ENCODE data around the gene FOS.
"Not testable (repeated sequence)": the region's sequence is repeated elsewhere in the genome, so short reads cannot be mapped to it uniquely, and the experiment has no call there.

FOS gene

DNA sequence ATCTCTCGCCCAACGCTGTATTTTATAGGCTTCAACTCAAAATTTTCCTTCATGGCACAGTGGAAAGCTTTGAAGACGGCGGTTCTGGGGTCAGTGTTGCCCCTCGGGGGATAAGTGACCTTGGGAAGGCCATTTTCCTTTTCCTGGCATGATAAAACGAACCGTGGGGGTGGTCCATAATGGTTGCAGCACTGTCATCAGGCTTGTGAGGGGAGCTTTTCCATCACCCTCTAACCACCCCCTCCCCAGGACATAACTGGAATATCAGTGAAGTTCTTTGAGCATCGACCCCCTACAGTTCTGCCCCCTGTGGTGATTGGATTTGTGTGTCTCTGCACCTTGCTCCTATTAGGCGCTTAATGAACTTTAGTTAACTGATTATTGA lies 16.0 kb downstream of the FOS start:
- no peak for DNase-seq (ENCODE audit: low read depth in 2 of 2)

DNA sequence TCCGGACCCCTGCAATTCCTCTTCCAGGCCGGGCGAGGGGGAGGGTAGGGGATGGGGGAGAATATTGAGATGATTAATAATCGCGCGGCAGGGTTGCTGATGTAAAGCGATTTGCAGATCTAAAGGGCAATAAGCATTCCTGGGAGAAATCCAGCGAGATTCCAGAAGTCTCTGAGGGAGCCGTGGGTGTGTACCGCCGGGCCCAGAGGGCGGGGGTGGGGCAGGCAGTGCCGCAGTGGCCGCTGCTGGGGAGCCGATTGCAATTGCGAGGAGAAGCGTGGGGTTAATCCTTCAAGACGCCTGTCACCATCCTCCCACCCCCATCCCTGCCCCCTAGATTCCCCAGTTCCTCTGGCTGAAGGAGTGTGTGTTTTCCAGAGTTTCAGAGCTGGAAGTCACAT lies 16.4 kb downstream of the FOS start:
- DNase-seq (ENCODE audit: low read depth in 2 of 2): no peak

DNA sequence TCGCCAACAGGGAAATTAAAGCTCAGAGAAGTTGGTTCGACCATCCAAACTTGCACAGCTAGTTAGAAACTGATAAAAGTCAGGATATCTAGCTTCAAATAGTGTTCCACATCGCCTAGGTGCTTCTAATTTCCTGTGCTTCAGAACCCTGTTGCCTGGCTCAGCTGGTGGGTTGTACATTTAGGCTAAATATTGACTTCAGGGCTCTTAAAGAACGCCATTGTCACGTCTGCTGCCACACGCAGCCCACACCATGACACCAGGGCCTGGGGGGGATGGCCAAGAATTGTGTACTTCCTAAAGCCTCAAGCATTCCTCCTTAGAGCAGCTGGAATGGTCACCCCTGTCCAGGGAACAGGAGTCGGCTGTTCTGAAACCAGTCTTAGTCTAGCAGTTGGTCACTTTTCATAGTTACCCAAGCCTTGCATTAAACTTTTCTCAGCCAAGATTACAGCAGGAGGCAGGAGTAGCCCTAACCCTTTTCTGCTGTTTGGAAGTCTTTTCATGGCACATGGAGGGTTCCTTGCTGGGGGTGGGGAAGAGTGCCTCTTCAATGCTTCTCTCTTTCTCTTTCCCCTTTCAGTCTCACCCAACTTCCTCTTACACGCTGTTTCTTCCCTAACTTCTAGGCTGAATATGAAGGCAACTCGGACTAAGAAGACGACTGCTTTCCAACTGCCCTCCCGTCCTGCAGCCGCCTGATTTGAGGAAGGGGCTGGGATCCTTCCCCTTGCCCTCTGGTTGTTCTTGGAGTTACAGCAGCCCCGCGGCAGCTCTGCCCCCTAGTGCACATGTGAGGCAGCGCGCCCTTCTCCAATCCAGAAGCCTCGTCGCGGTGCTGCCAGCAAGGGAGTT lies 17.1 kb downstream of the FOS start:
- DNase-seq (ENCODE audit: low read depth in 2 of 2): peak; percentile 65 to 74

DNA sequence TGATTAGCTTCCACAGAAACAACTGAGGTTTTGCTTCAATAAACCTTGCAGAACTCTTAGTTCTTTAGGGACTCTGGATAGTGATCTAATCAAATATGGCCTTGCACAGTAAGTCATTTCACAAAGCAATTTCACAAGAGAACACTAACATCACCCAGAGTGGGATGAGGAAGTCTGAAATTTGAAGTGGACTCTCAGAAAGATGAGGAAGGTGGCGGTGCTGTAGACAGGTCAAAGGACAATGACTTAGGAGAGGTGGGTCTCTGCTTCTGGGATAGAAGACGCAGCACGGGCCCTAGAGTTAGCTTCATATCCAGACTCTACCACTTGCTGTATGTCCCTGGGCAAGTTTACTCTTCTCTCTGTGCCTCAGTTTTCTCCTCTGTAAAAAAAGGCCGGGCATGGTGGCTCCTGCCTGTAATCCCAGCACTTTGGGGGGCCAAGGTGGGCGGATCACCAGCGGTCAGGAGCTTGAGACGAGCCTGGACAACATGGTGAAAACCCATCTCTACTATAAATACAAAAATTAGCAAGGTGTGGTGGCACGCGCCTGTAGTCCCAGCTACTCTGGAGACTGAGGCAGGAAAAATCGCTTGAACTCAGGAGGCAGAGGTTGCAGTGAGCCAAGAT lies 18.9 kb downstream of the FOS start:
- DNase-seq (ENCODE audit: low read depth in 2 of 2): no peak

DNA sequence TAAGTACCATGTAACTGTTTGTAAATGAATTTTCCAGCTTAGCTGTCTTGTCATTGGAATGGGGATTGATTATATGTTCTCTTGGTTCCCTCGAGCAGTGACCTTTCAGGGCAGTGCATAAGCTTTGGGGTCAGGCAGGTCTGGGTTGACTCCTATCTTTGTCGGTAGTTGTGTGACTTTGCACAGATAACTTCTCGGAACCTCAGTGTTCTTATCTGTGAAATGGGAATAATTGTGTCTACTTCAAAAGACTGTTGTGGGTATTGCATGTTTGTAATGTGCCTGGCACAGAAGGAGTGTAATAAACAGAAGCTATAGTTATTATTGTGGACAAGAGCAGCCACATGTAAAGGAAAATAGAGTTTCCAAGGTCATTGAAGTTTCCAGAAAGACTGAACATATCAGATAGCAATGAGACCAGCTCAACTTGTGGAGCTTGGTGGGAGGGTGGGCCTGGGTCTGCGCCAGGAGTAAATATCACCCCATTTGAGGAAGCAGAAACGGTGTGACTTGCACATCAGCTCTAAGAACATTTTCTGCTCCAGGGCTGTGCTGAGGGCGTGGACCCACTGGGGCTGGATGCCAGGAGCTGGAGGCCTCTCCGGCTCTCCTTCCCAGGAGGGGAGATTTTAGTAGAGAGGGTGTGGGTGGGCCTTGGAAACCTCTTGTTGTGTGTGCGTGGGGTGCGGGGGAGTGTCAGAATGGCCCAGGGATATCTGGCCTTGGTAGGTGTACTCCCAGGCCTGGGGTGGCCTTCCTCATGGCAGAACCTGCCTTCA lies 19.7 kb downstream of the FOS start:
- DNase-seq (ENCODE audit: low read depth in 2 of 2): no peak

DNA sequence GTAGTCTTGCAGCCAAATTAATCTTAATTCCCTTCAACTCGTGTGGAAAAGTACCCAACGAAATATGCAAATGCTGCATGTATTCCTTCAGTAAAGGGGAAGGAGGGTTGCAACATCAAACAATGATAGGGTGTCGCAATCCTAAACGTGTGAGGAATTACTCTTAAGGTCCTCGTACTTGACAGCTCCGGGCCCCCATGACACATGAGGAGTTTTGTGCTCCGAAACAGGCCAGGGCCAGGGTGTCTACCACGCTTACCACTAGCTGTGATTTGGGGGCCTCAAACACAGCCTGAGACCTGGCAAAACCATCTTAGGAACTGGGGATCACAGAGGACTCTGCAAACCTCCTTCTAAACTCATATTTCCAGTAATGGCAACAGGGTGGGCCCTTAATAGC lies 20.4 kb downstream of the FOS start:
- DNase-seq (ENCODE audit: low read depth in 2 of 2): no peak

DNA sequence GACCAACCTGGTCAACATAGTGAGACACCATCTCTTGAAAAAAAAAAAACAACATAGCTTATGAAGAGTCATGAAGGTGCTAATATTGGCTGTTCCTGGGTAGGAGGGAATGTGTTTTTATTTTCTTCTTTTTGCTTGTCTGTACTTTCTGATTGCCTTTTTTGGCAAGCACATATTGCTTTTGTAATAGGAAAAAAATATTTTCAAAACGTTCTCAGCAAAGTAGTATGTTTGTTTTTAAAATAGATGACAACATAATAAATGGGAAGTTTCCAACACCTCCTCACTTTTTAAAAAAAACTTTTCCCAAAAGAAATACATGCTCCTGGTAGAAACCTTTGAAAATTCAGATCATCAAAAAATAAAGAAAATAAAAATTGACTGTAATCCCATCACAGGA lies 20.9 kb downstream of the FOS start:
- no peak for DNase-seq (ENCODE audit: low read depth in 2 of 2)

DNA sequence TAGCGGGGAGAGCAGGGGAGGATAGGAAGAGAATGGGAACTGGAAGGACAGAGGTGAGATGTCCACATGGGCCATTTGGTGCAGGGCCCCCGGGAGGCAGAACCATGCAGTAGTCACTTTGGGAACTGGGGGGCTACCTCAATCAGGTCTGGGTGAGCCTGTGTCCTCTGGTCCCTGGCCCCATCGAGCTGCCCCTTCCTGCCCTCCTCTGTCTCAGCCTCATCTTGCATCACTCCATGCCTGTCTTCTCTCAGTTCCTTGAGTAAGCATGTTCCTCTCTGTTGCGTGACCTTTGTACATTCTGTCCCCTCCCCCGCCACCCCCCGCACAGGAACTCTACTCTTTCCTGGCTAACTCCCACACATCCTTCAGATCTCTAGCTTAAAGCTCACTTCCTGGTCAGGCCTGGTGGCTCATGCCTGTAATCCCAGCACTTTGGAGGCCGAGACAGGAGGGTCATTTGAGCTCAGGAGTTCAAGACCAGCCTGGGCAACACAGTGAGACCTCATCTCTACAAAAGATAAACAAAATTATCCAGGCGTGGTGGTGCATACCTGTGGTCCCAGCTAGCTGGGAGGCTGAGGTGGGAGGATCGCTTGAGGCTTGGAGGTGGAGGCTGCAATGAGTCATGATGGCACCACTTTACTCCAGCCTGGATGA lies 23.2 kb downstream of the FOS start:
- peak in 1 of 2 donors; percentile 28 for DNase-seq (ENCODE audit: low read depth in 2 of 2)

DNA sequence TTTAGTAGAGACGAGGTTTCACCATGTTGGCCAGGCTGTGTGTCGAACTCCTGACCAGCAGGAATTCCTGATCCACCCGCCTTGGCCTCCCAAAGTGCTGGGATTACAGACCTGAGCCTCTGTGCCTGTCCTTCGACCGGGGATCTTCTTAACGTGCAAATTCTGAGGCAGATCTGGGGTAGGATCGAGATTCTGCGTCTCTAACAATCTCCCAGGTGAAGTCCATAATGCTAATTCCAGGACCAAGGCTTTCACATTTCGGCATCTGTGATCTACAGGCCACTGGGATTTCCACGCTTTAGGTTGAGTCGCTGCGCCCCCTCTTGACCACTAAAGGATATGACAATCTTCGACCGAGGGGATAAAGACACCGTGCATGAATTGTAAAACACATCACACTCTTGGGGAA lies 24.8 kb downstream of the FOS start:
- peak; percentile 45 to 56 for DNase-seq (ENCODE audit: low read depth in 2 of 2)

DNA sequence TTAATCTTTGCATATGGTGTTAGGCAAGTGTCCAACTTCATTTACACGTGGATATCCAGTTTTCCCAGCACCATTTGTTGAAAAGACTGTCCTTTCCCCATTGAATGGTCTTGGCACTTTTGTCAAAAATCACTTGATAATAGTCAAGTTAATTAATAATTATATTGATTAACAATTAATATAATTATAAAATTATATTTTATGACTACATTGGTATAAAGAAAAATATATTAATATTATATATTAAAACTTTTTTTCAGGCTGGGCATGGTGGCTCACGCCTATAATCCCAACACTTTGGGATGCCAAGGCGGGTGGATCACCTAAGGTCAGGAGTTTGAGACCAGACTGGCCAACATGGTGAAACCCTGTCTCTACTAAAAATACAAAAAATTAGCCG lies 27.8 kb downstream of the FOS start:
- DNase-seq (ENCODE audit: low read depth in 2 of 2): not testable (repeated sequence)

DNA sequence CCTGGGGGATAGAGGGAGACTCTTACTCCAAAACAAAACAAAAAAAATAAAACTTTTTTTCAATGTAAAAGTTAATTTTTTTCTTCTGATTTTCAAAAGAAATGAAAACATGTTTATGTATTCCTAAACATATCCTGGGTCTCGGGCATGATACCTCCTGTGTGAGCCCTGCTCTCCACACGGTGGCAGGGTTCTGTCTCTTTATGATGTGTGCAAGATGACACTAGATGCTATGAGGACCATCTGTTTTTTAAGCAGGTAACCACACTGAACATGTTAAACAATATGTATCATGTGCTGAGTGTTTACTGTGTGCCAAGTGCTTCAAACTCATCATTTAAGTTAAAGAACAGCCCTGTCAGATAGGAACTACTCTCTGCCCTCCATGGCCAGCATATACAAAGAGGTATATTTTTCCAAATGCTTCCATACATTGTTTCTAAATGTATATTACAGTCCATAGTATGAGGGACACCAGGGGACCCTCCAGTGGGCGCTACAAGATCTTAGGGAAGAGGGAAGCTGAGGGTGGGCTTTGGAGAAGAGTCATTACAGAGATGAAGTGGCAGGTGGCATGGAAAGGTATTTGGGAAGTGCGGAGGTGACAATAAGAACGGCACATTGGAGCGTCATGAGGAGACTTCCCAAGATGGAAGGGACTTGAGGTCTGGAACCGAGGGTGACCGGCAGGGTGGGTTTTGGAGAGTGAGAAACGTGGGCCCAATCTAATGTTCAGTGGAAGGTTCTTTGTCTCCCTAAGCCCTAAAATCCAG lies 28.5 kb downstream of the FOS start:
- no peak for DNase-seq (ENCODE audit: low read depth in 2 of 2)

DNA sequence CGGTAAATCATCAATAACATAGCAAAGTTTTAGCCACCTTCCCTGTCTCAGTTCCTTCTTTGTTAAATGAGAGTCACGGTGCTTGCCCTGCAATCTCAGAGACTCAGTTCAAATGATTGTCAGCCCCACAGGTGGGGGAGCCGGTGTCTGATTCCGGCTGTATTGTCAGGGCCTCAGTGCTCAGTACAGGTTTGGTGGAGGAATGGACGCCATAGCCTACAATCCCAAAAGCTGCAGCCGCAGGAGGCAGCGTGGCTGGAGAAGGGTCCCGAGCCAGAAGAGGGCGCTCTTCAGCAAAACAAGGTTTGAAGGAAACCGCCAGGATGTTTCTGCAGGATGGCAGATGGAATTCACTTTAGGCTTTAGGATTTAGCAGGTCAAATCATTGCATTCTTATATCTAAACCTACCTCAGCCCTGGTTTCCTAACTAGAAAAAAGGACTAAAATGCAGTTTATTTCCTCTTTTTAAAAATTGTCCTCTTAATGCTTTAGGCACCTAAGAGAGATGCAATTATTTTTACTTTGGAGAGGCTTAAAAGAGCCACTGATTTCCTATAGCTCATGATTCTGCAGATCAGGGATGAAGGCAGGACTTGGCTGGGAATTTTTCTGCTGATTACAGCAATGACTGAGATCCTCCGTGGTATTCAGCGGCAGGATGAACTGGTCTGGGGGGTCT lies 29.2 kb downstream of the FOS start:
- peak; percentile 76 to 77 for DNase-seq (ENCODE audit: low read depth in 2 of 2)

DNA sequence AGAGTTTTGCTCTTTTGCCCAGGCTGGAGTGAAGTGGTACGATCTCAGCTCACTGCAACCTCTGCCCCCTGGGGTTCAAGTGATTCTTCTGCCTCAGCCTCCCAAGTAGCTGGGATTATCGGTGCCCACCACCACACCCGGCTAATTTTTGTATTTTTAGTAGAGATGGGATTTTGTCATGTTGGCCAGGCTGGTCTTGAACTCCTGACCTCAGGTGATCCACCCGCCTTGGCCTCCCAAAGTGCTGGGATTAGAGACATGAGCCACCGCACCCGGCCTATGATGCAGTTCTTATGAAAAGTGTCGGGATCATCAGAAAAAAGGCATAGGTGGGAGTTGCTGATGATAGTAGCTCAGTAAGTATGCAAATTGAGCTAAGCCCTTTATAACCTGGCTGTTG lies 30.4 kb downstream of the FOS start:
- not testable (repeated sequence) for DNase-seq (ENCODE audit: low read depth in 2 of 2)

DNA sequence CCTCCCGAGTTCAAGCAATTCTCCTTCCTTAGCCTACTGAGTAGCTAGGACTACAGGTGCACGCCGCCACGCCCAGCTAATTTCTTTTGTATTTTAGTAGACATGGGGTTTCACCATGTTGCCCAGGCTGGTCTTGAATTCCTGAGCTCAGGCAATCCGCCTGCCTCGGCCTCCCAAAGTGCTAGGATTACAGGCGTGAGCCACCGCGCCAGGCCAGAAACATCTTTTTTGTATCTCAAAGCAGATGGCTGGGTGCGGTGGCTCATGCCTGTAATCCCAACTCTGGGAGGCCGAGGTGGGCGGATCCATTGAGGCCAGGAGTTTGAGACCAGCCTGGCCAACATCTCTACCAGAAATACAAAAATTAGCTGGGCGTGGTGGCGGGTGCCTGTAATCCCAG lies 30.9 kb downstream of the FOS start:
- DNase-seq (ENCODE audit: low read depth in 2 of 2): not testable (repeated sequence)

DNA sequence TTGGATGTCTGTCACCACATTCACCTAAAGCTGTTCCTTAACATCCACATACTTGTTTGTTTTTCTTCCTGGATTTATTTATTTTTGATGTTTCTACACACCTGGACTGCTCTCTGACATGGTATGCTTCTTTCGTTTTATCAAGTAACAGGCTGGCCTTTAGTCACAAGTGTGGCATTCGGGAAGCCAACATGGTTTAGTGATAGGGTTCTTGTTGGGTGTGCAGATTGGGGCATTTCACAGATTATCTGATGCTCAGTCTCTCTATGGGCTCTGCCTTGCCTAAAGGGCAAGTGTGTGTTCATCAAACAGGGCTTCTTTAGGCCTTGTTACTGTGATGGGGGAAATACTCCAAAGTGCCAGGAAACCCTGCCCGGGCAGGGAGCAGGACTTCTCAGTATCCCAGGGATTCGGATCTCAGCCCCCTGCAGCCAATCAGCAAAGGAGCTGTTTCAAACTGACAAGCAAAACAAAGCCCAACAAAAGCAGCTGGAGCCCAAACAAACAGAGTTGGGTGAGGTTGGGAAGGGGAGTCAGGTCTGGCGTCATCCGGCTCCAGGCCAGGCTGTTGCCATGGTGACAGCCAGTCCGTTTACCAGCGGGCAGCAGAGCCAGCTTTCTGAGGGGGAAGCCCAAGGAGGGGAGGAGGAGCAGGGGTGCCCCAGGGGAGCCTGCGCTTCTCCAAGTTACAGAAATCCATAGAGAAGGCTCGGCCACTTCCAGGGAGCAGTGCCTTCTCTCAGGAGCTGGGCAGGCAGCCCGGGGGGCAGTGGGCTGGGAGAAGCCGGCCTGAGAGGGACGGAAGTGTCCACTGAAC lies 31.9 kb downstream of the FOS start:
- DNase-seq (ENCODE audit: low read depth in 2 of 2): no peak

DNA sequence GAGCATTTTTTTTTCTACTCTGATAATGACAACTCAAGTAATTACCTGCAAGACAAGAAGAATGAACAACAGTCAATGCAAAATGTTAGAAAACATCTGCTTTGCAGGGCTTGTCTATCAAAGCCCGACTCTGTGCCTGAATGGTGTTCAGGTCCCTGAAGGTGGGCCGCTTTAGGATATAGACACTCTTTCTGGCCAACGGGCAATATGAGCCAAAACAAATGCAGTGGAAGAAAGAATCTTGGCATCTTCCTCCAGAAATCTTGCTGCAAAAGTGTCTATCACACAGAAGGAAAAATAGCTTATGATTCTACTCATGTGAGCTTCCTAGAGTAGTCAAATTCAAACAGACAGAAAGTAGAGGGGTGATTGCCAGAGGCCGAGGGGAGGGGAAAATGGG lies 32.7 kb downstream of the FOS start:
- DNase-seq (ENCODE audit: low read depth in 2 of 2): no peak

DNA sequence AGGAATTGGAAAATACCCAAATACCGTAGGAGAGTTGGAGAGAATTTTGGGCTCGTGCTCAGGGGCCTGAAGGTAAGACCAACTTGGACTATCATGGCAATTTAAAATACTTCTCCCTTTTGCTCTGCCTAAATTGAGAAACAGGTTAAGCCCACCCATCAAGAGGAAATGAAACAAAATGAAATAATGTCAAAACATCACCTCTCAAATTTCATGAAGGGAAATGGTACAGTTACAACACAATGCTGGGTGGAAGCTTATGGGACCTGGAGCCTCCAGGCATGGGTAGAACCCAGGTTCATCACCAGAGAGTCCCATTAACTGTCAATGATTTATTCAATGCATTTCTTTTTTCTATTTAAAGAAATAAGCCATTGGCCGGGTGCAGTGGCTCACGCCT lies 33.7 kb downstream of the FOS start:
- no peak for DNase-seq (ENCODE audit: low read depth in 2 of 2)

DNA sequence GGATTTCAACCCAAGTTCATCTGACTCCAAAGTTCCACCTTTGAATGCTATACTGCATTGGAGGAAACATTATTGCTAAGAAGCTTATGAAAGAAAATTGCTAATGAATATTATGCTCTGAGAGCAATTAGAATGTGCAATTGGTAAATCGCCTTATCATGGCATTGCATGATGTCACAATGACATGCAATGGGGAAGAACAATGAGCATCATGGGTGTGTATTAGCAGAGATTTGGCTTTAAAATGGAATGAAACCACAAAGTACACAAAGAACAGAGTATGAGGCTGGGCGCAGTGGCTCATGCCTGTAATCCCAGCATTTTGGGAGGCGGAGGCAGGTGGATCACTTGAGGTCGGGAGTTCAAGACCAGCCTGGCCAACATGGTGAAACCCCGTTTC lies 34.7 kb downstream of the FOS start:
- no peak for DNase-seq (ENCODE audit: low read depth in 2 of 2)

DNA sequence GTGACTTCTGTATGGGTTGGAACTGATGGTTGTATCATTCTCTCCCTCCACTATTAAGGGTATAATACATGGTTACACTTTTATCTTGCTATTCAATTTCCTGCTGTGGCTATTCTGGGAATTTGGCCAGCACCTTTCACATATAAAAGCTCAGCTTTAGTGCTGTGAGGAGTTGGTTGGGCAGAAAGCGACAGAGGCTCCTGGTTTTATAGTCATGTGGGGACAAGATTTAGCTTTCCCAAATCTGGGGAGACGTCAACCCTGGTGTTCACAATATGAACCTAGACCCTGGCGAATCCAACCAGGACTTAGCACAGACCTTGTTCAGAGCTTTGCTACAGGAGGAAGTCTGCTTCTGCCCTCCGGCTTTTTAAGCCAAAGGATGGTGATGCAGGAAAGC lies 36.5 kb downstream of the FOS start:
- no peak for DNase-seq (ENCODE audit: low read depth in 2 of 2)

DNA sequence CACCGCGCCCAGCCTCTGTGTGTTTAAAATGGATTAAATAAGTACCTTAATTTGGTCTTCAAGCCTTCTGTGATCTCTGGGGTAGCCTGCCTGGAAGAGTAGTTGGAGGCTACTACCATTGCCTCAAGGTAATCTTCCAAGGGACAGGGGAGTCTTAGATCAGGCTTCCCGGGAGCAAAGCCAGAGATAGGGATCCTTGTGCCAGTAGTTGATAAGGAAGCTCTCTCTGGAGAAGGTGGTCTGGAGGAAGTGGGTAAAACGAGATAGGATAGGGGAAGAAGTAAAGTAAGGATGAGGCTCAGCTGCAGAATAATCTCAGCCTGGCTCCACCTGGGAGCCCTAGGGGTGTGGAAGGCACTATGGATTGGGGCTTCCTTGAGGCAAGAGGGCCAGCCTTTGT lies 38.5 kb downstream of the FOS start:
- DNase-seq (ENCODE audit: low read depth in 2 of 2): no peak
